Esophagus muscularis mucosa (tissue), 2 donors: ENCODE data around the gene TM2D1.

Source experiments
- EP300 ChIP-seq: sonication (generic); formaldehyde crosslinking; IDR thresholded peaks from one replicate; pipeline ENCODE4 v1.6.1; 2017; ENCODE audit warnings: antibody characterized with exemption
- POLR2A ChIP-seq: fragments of 450-650 bp; IDR thresholded peaks from one replicate; pipeline ENCODE4 v1.6.1; 2017; ENCODE audit warnings: antibody characterized with exemption, moderate library complexity, mild to moderate bottlenecking, low read depth

DNA sequence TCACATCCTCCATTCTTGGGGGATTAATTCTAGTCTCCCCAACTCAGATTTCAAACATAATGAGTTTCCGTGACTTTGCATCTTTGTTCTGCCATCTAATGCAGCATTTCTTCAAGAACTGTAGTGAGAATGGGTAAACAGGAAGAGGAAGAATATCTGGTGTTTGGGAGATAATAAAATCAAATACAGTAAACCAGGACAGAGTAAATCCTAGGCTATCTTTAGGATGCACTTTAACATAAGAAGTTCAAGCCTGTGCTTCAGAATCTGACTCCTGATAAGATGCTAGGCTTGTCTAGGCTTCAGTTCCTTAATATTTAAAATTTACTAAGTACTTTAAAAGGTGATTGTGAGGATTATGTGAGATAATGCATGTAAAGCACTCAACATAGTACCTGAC is 45.2 kb upstream of the TM2D1 start:
- TF ChIP-seq EP300, result no peak
- TF ChIP-seq POLR2A, result no peak
